PC-3 (cell line): ENCODE data around the gene SYNJ1. TPM values are rescaled to one million over a fixed set of nuclear protein-coding genes. Genes with fewer than 3 reads are reported as not detected.
A peak's percentile ranks its signal among the peaks of the same experiment; 100 is the strongest.

Experiments
- ATAC-seq: fragments of 200-7000 bp; cut with Tn5 transposase; 2 replicates; pipeline ENCODE4 v1.9.1; 2020; ENCODE audit warnings: mild to moderate bottlenecking, moderate library complexity
- BruUV-seq: library from RNA; stranded (reverse); fragments of 400-500 nt; replicated peaks from 2 replicates; lab custom pipeline; 2021; lab: Mats Ljungman, UMichigan
- CTCF ChIA-PET: fragments of 300-600 bp; sonication (Branson Sonifier 250); formaldehyde crosslinking; loops from one replicate; lab custom pipeline; 2022; ENCODE audit warnings: antibody characterized with exemption; lab: Charles Lee
- POLR2A ChIA-PET: fragments of 300-600 bp; sonication (Branson Sonifier 250); formaldehyde crosslinking; loops from one replicate; lab custom pipeline; 2022; ENCODE audit warnings: antibody characterized with exemption; ENCODE audit not compliant: unreplicated experiment; lab: Charles Lee
- DNase-seq: peaks from one replicate; pipeline ENCODE4 v3.0.0-alpha.2; 2015
- H2AFZ ChIP-seq: fragments of 300-600 bp; sonication (generic); 2 replicates; pipeline ENCODE4 v1.6.0; 2016; ENCODE audit warnings: antibody characterized with exemption, low read length
- H3F3A ChIP-seq: fragments of 300-600 bp; sonication (generic); one replicate; pipeline ENCODE4 v1.6.0; 2017; ENCODE audit warnings: antibody characterized with exemption, low read length, control low read depth, mild to moderate bottlenecking; ENCODE audit not compliant: unreplicated experiment
- H3K27ac ChIP-seq: fragments of 300-600 bp; sonication (generic); 2 replicates; pipeline ENCODE4 v1.5.1; 2016; ENCODE audit warnings: mild to moderate bottlenecking, low read length
- H3K27me3 ChIP-seq: fragments of 300-600 bp; sonication (generic); 2 replicates; pipeline ENCODE4 v1.6.1; 2016; ENCODE audit warnings: low read length, mixed read lengths
- H3K36me3 ChIP-seq: fragments of 300-600 bp; sonication (generic); 2 replicates; pipeline ENCODE4 v1.6.1; 2016; ENCODE audit warnings: low read depth, mixed run types, low read length, mixed read lengths
- H3K4me1 ChIP-seq: fragments of 300-600 bp; sonication (generic); 2 replicates; pipeline ENCODE4 v1.5.1; 2016; ENCODE audit warnings: low read length; ENCODE audit not compliant: insufficient read depth
- H3K4me2 ChIP-seq: fragments of 300-600 bp; sonication (generic); 2 replicates; pipeline ENCODE4 v1.6.0; 2016; ENCODE audit warnings: low read length
- H3K4me3 ChIP-seq: fragments of 300-600 bp; sonication (generic); 2 replicates; pipeline ENCODE4 v1.5.1; 2016; ENCODE audit warnings: mild to moderate bottlenecking, low read length, mixed read lengths
- H3K79me2 ChIP-seq: fragments of 300-600 bp; sonication (generic); 2 replicates; pipeline ENCODE4 v1.6.1; 2017; ENCODE audit warnings: low read length, mixed read lengths
- H3K9ac ChIP-seq: fragments of 300-600 bp; sonication (generic); 2 replicates; pipeline ENCODE4 v1.6.0; 2016; ENCODE audit warnings: mild to moderate bottlenecking, low read length
- H3K9me2 ChIP-seq: fragments of 300-600 bp; sonication (generic); replicated peaks from 2 replicates; pipeline ENCODE4 v1.6.1; 2016; ENCODE audit warnings: mixed run types, low read length, mixed read lengths
- H3K9me3 ChIP-seq: fragments of 300-600 bp; sonication (generic); 2 replicates; pipeline ENCODE4 v1.6.1; 2016; ENCODE audit warnings: low read length, mixed read lengths
- H4K20me1 ChIP-seq: fragments of 300-600 bp; sonication (generic); 2 replicates; pipeline ENCODE4 v1.6.1; 2016; ENCODE audit warnings: low read length, mixed read lengths
- CTCF ChIP-seq: fragments of 300-600 bp; sonication (generic); conservative IDR thresholded peaks from 2 replicates; pipeline ENCODE4 v1.5.1; 2017; ENCODE audit warnings: antibody characterized with exemption, low read depth, mild to moderate bottlenecking, low read length
- EZH2 ChIP-seq: fragments of 300-600 bp; sonication (generic); IDR thresholded peaks from one replicate; pipeline ENCODE4 v1.6.1; 2017; ENCODE audit warnings: antibody characterized with exemption, mild to moderate bottlenecking, low read length; ENCODE audit not compliant: unreplicated experiment
- EZH2phosphoT487 ChIP-seq: fragments of 300-600 bp; sonication (generic); IDR thresholded peaks from 2 replicates; pipeline ENCODE4 v1.6.1; 2018; ENCODE audit warnings: mild to moderate bottlenecking, antibody characterized with exemption, low read length, borderline replicate concordance
- intact Hi-C: fragments of 100-400 bp; cut with micrococcal nuclease; formaldehyde crosslinking; loops from 2 replicates; pipeline ENCODE4 v1.9.0; 2023
- total RNA-seq: library from RNA; depleted of rRNA; stranded (reverse); fragments of >200 nt; gene quantifications from 2 replicates; pipeline ENCODE4 v1.2.3, GENCODE V29; 2014

The SYNJ1 gene
- total RNA-seq, 1 experiment from 2014 or later, result 7.0 TPM

DNA sequence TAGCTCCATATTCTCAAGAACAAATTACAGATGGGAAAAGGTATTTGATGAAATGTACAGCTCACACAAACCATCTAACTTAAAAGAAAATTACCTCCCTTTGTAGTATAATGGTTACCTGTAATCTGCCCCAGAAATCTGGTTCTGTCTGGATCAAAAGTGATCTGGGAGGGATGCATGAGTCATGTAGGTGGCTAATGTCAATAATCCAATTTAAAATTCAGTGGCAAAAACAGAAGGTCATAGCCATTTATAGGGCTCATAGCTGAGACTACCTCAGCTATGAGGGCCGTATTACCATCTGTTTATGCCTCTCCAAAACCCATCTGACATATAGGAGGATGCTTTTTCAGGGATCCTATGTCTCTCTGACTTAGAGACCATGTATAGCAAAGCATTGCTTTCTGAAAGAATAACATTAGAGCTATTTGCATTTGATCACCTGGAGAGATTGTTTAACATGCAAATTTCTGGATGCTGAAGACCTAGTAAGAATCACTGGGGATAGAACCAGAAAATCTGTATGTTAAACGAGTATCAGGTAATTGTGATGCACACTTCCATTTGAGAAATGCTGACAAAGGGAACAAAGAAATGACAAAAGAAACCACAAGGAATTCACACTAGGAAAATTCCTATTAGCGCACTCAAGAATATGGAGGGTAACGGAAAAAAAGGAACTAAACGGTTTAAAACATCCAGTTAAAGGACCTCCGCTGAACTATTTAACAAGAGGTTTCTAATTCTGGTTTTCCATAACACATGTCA lies 26.2 kb upstream of the SYNJ1 start:
- H3K79me2 ChIP-seq, result peaks cover 13% of the 10 kb centered on the region
- POLR2A ChIA-PET, result no interaction called here
- intact Hi-C loops, result no loop called here

DNA sequence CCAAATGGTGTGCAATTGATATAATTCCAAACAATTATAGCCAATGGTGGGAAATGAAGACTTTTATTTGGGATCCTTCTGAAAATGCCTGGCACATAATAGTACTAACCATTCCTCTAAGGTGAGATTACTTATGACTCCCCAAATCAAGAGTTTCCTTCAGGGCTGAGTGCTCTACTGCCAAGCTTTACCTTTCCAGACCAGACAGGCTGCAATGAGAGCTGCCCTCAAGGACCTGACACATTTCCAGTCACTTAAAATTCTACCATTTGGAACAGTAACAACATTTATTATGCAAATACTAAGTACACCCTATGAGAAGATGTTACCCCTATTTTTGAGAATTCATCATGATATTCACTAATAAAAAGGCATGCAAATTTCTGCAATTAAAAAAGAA lies 22.6 kb upstream of the SYNJ1 start:
- H3K4me2 ChIP-seq, result no peak overlapping the region
- TF ChIP-seq EZH2phosphoT487 (no peak), EZH2 (no peak), CTCF (no peak)
- no peak for ATAC-seq
- no TSS peak for BruUV-seq
- no peaks in the 10 kb centered on the region for H3K27me3 ChIP-seq
- H3K9ac ChIP-seq, result no peak overlapping the region
- no peaks in the 10 kb centered on the region for H3F3A ChIP-seq
- DNase-seq, result no peak
- H4K20me1 ChIP-seq, result 0 out of 2 replicates have a peak, but pooled peaks cover 7% of the 10 kb centered on the region
- H2AFZ ChIP-seq, result no peak overlapping the region
- H3K79me2 ChIP-seq, result 0 out of 2 replicates have a peak, but pooled peaks cover 9% of the 10 kb centered on the region
- H3K9me2 ChIP-seq, result no peaks in the 10 kb centered on the region
- intact Hi-C loops, result no loop called here
- CTCF ChIA-PET, result no interaction called here
- peaks cover 68% of the 10 kb centered on the region for H3K36me3 ChIP-seq
- no peaks in the 10 kb centered on the region for H3K9me3 ChIP-seq
- peak overlapping the region; percentile 50 for H3K27ac ChIP-seq
- POLR2A ChIA-PET, result no interaction called here
- H3K4me1 ChIP-seq, result peaks cover 21% of the 10 kb centered on the region
- H3K4me3 ChIP-seq, result no peak overlapping the region

More for the DNA sequence above, 26.2 kb upstream of the SYNJ1 start:
- Histone ChIP-seq H4K20me1 (0 out of 2 replicates have a peak, but pooled peaks cover 3% of the 10 kb centered on the region), H3K27ac (no peak overlapping the region), H3K4me1 (peaks cover 21% of the 10 kb centered on the region), H3K4me3 (no peak overlapping the region), H3F3A (no peaks in the 10 kb centered on the region), H3K9me3 (no peaks in the 10 kb centered on the region), H3K9me2 (no peaks in the 10 kb centered on the region), H3K36me3 (peaks cover 66% of the 10 kb centered on the region), H2AFZ (no peak overlapping the region), H3K27me3 (no peaks in the 10 kb centered on the region), H3K9ac (no peak overlapping the region), H3K4me2 (no peak overlapping the region)
- DNase-seq, result peak; percentile 44
- CTCF ChIA-PET, result no interaction called here
- BruUV-seq, result no TSS peak
- no peak for TF ChIP-seq CTCF
- TF ChIP-seq EZH2, result no peak
- no peak for TF ChIP-seq EZH2phosphoT487
- ATAC-seq, result peak; percentile 53

DNA sequence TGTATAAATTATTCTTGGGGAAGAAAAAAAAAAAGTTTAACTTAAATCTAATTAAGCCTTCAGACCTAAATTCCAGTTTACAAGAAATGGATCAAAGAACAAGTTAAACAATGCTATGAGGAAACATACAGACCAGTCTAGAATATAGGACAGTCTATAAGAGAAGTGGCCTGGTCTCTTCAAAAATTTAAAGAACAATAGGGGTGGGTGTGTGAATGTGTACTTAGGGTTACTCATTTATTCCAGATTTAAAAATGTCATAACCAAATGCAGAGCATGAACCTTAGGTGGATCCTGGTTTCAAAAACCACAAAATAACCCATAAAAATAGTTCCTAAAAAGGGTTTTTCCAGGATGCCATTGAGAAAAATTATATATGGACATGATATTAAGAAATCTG lies 21.8 kb upstream of the SYNJ1 start:
- TF ChIP-seq EZH2, result no peak
- no peak for TF ChIP-seq EZH2phosphoT487
- no peak for TF ChIP-seq CTCF
- Histone ChIP-seq H3K9me3 (no peaks in the 10 kb centered on the region), H3K9me2 (no peaks in the 10 kb centered on the region), H4K20me1 (0 out of 2 replicates have a peak, but pooled peaks cover 4% of the 10 kb centered on the region), H3K4me3 (no peak overlapping the region), H3F3A (no peaks in the 10 kb centered on the region), H3K36me3 (peaks cover 69% of the 10 kb centered on the region), H2AFZ (no peak overlapping the region), H3K27ac (peak overlapping the region; percentile 50; the same call in 1 of the 2 replicates), H3K4me2 (no peak overlapping the region), H3K9ac (no peak overlapping the region), H3K4me1 (peaks cover 21% of the 10 kb centered on the region), H3K27me3 (no peaks in the 10 kb centered on the region), H3K79me2 (0 out of 2 replicates have a peak, but pooled peaks cover 9% of the 10 kb centered on the region)
- ChIA-PET CTCF (no interaction called here), POLR2A (no interaction called here)
- DNase-seq (peak; percentile 44), ATAC-seq (peak; percentile 94)
- intact Hi-C loops, result no loop called here
- no TSS peak for BruUV-seq
